ENCODE measurements around the gene TSPO. TPM values are rescaled to one million over a fixed set of nuclear protein-coding genes. Genes with fewer than 3 reads are reported as not detected.

Gene TSPO
- total and polyA plus RNA-seq, 7 donors = 35.8 to 148 (median 69.9) TPM

GRCh38 chr22:43202756-43203410 is 51.5 kb downstream of the TSPO start:
- DNase-seq (peak in 1 of 2 donors; percentile 7), ATAC-seq (no peak)
- no peak for TF ChIP-seq CTCF (IDR thresholded peaks at IDR 0.05)
- Histone ChIP-seq H3K9me3 (no peaks in the 10 kb centered on the region), H3K36me3 (ENCODE audit: insufficient read depth in 1 of 2, low read depth in 1 of 2) (no peaks in the 10 kb centered on the region), H3K4me3 (no peak overlapping the region), H3K27ac (no peak overlapping the region), H3K27me3 (ENCODE audit: insufficient read depth in 3 of 3, low read length in 2 of 3) (peaks cover 0 to 21% (median 8%) of the 10 kb centered on the region in 3 donors), H3K4me1 (no peaks in the 10 kb centered on the region)
- intact Hi-C loops (cut with DNase I) = no loop called here
- whole genome bisulfite sequencing, 3 donors = 73 to 76% (median 73%) methylated on average over 13 of the region's 13 CpGs

GRCh38 chr22:43203471-43203981 is 52.2 kb downstream of the TSPO start:
- WGBS, 3 donors = 64 to 71% (median 67%) methylated on average over 19 to 20 of the region's 20 CpGs
- DNase-seq = peak; percentile 14 to 38

GRCh38 chr22:43205261-43205691 is 53.9 kb downstream of the TSPO start:
- 74 to 76% (median 74%) methylated on average over 6 to 9 of the region's 9 CpGs for WGBS, 3 donors
- Histone ChIP-seq H3K9me3 (no peaks in the 10 kb centered on the region), H3K36me3 (ENCODE audit: insufficient read depth in 1 of 2, low read depth in 1 of 2) (no peaks in the 10 kb centered on the region), H3K27me3 (ENCODE audit: insufficient read depth in 3 of 3, low read length in 2 of 3) (peaks cover 0 to 14% (median 8%) of the 10 kb centered on the region in 3 donors), H3K27ac (no peak overlapping the region), H3K4me3 (no peak overlapping the region), H3K4me1 (no peaks in the 10 kb centered on the region)
- intact Hi-C loops (cut with DNase I) = no loop called here
- TF ChIP-seq CTCF (IDR thresholded peaks at IDR 0.05) = no peak
- no peak for ATAC-seq
- no peak for DNase-seq

More at GRCh38 chr22:43203471-43203981, 52.2 kb downstream of the TSPO start:
- Histone ChIP-seq H3K4me1 (no peaks in the 10 kb centered on the region), H3K27me3 (ENCODE audit: insufficient read depth in 3 of 3, low read length in 2 of 3) (peaks cover 0 to 18% (median 8%) of the 10 kb centered on the region in 3 donors), H3K36me3 (ENCODE audit: insufficient read depth in 1 of 2, low read depth in 1 of 2) (no peaks in the 10 kb centered on the region), H3K27ac (no peak overlapping the region), H3K4me3 (no peak overlapping the region), H3K9me3 (no peaks in the 10 kb centered on the region)
- intact Hi-C loops (cut with DNase I) = no loop called here
- no peak for ATAC-seq
- no peak for TF ChIP-seq CTCF (IDR thresholded peaks at IDR 0.05)

- no peak for ATAC-seq
- no peak for DNase-seq
- TF ChIP-seq CTCF (IDR thresholded peaks at IDR 0.05) = no peak
- intact Hi-C loops (cut with DNase I) = no loop called here
- H3K4me3 ChIP-seq = no peak overlapping the region
- 65 to 78% (median 72%) methylated on average over 5 of the region's 5 CpGs for WGBS, 3 donors
- no peak overlapping the region for H3K27ac ChIP-seq
- no peaks in the 10 kb centered on the region for H3K9me3 ChIP-seq
- no peaks in the 10 kb centered on the region for H3K36me3 ChIP-seq (ENCODE audit: insufficient read depth in 1 of 2, low read depth in 1 of 2)
- H3K4me1 ChIP-seq = no peaks in the 10 kb centered on the region
- H3K27me3 ChIP-seq (ENCODE audit: insufficient read depth in 3 of 3, low read length in 2 of 3) = peaks cover 0 to 10% (median 8%) of the 10 kb centered on the region in 3 donors
These were observed 54.6 kb downstream of the TSPO start for GRCh38 chr22:43205748-43206508.

Data from psoas muscle (tissue), 8 donors.